Suprapubic skin (tissue), 3 donors: Measurements from ENCODE around the gene CD40.

ENCODE experiments used
- EP300 ChIP-seq: sonication (generic); formaldehyde crosslinking; IDR thresholded peaks from one replicate; pipeline ENCODE4 v1.6.1; 2017; ENCODE audit warnings: antibody characterized with exemption
- TF ChIP-seq, protein P1 (sequence below), 2 donors: fragments of 200-600 bp in 1 of 2; fragments of 450-650 bp in 1 of 2; sonication (generic) in 1 of 2; IDR thresholded peaks; one replicate each; pipeline ENCODE4 v1.5.1; 2016 to 2019; ENCODE audit warnings: antibody characterized with exemption in 2 of 2, mild to moderate bottlenecking in 1 of 2, moderate library complexity in 1 of 2

DNA sequence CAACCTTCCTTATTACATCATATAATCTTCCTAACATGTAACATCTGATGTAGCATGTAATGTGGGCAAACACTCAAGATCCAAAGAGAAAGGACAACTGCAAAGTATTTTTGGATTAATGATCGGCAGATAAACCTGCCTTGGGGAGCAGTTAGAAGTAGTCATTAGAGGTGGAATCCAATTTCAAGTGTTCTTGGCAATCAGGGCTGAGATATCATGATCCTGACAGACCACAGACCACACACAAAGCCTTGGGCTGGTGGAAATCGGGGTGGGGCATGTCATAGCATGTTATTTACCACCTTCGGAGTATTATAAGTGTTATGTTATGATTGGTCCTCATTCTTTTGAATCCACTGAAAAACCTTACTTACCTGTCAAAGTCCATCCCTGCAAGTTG is 44.7 kb upstream of the CD40 start:
- TF ChIP-seq EP300: no peak
- TF ChIP-seq, protein P1, sequence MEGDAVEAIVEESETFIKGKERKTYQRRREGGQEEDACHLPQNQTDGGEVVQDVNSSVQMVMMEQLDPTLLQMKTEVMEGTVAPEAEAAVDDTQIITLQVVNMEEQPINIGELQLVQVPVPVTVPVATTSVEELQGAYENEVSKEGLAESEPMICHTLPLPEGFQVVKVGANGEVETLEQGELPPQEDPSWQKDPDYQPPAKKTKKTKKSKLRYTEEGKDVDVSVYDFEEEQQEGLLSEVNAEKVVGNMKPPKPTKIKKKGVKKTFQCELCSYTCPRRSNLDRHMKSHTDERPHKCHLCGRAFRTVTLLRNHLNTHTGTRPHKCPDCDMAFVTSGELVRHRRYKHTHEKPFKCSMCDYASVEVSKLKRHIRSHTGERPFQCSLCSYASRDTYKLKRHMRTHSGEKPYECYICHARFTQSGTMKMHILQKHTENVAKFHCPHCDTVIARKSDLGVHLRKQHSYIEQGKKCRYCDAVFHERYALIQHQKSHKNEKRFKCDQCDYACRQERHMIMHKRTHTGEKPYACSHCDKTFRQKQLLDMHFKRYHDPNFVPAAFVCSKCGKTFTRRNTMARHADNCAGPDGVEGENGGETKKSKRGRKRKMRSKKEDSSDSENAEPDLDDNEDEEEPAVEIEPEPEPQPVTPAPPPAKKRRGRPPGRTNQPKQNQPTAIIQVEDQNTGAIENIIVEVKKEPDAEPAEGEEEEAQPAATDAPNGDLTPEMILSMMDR (IDR thresholded peaks at IDR 0.05): no peak
